GM18498 (cell line): Measurements from ENCODE around the gene FMO1.
"Not testable (repeated sequence)": the region's sequence is repeated elsewhere in the genome, so short reads cannot be mapped to it uniquely, and the experiment has no call there.

ENCODE experiments used
- ATAC-seq: cut with Tn5 transposase; IDR thresholded peaks from one replicate; pipeline ENCODE4 v1.9.1; 2021; ENCODE audit warnings: mild to moderate bottlenecking, moderate library complexity; ENCODE audit not compliant: unreplicated experiment

Gene FMO1

DNA sequence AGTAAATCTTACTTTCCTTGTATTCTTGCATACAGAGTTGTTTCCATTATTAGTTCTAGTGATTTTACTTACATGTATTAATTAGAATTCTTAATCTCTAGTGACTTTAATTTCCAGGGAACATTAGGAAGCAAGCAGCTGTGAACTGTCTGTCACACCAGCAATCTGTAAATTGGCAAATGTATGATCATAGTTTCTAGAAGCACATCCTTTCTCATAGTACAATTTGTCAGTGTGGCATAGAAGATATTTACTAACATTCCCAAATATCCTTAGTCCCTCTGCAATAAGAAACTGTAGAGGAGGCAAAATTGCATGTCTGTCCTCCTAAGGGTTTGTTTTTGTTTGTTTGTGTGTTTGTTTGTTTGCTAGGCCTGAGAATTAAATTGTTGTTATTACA, 17.0 kb upstream of the FMO1 start:
- no peak for ATAC-seq

GRCh38 chr1:171233183-171233582, 15.1 kb upstream of the FMO1 start:
- ATAC-seq: no peak

- ATAC-seq: not testable (repeated sequence)
These were observed 12.1 kb upstream of the FMO1 start for GRCh38 chr1:171236231-171236630.

- ATAC-seq: no peak
These were observed 4.4 kb upstream of the FMO1 start for GRCh38 chr1:171243878-171244277.

DNA sequence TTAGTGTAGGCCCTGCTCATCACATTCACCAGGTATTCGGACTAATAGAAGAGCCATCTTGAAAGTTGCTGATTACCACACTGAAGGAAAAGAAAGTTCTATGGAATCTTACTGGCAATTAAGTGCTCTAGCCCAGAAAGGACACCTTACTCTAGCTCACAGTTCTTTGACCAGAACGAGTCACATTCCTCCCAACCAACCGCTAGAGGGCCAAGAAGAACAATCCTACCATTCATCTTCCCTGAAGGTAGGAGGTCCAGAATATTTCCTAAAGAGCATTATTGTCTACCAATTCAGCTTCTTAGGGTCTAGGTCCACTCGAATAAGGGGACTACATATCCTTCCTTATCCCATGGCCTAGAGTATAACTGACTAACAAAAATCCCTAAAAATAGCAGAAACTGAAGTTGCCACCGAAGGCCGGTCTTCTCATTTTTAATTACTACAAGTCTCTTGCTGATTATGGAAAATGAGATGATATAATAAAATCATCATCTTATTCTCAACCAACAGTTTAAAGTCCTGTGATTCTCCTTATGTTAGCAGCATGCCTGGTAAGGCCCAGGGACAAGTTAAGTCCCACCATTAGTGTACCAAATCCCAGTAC, 2.7 kb upstream of the FMO1 start:
- peak; percentile 85 for ATAC-seq

GRCh38 chr1:171247501-171247900, 793 bp upstream of the FMO1 start:
- no peak for ATAC-seq

GRCh38 chr1:171248841-171249240, 547 bp downstream of the FMO1 start:
- no peak for ATAC-seq

GRCh38 chr1:171250263-171250662, 2.0 kb downstream of the FMO1 start:
- ATAC-seq: no peak

GRCh38 chr1:171251042-171251951, 3.0 kb downstream of the FMO1 start:
- ATAC-seq: peak; percentile 66

DNA sequence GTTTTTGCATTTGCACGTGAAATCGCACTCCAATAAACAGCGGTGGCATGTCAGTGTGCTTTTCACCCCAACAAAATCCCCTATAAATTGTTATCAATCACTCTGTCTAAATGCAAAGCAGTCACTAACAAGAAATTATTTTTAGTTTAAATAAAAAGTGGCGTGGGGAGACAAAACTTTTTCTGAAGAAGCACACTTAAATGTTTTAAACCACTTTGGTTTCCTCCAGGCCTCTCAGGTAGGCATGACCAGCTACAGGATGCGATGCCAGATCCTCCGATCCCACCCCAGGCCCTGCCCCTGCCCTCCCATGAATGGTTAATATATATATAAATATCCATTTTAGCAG, 3.6 kb downstream of the FMO1 start:
- ATAC-seq: no peak

GRCh38 chr1:171252482-171252881, 4.2 kb downstream of the FMO1 start:
- peak; percentile 93 for ATAC-seq

DNA sequence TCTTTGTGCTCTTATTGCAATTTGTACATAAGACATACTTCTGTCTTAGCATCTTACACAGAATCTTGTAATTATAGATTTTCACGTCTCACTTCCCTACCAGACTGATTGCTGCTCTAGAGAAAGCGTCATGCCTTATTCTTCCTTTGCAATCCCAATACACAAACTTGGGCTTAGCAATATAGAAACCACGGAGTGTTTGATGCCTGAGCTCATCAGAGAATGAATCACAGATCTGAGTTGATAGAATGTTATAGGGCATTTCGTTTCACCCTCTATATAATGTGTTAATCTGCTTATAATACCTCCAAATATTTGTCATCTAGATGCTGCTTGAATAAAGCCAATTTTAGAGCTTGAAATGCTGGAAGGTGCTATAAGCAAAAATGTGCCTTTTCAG, 6.6 kb downstream of the FMO1 start:
- ATAC-seq: no peak

DNA sequence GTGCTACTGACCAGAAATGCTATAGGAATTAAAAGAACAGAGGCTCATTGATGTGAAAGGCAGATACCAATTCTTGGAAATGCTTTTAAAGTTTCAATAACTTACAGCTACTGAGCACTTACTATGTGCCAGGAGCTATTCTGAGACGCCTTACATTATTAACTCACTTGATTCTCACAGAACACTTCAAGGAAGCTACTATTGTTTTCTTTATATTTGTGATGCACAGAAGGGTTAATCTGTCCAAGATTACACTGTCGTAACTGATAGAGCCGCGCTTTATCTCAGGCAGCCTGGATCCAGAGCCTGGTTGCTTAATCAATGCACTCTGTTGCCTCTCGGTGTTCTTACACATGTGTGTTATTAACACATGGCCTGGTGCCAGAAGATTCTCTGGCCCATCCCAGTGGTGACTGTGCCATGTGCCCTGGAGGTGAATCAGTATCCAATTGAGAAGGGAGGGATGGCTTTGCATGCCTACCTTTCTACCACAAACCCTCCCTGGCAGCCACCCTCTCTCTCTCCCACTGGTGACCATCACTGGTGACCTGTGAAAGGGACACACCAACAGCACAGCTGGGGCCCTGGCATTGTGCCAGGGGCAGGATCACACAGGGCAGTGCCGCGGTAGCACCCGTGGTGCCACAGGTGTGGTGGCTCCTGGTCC, 8.8 kb downstream of the FMO1 start:
- no peak for ATAC-seq

GRCh38 chr1:171257607-171258076, 9.3 kb downstream of the FMO1 start:
- no peak for ATAC-seq

GRCh38 chr1:171258429-171258828, 10.1 kb downstream of the FMO1 start:
- no peak for ATAC-seq

- no peak for ATAC-seq
These were observed 10.6 kb downstream of the FMO1 start for GRCh38 chr1:171258943-171259342.

DNA sequence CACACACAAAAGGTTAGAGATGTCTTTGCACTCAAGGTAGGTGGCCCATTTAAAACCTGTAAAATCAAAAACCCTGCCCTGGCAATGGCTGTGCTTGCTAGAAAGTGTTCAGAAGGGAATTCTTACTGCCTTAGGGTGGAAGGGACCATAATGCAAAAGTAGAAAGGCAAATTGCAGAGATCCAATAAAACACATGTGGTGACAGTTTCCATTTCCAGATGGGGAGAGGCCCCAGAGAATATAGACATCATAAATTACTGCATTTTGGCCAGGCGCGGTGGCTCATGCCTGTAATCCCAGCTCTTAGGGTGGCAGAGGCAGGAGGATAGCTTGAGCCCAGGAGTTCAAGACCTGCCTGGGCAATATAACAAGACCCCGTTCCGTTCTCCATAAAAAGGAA, 13.0 kb downstream of the FMO1 start:
- ATAC-seq: no peak

- no peak for ATAC-seq
These were observed 15.6 kb downstream of the FMO1 start for GRCh38 chr1:171263901-171264300.

GRCh38 chr1:171265686-171266085, 17.4 kb downstream of the FMO1 start:
- no peak for ATAC-seq

DNA sequence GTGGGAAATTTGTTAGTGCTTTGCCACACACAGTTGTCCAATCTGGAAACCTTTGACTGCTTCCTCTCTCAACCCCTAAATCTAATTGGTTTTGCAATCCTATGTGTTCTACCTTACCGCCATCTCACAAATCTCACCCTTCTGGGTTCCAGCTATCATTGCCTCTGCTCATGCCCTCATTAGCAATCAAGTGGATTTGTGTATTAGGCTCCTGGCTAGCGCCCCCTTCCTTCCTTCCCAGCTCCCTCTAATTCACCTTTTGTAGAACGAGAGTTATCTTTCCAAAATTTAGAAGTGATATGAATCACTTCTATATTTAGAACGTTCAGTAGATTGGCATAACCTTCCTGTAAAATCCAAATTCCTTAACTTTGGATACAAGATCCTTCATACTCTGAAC, 18.6 kb downstream of the FMO1 start:
- ATAC-seq: no peak

GRCh38 chr1:171267391-171267790, 19.1 kb downstream of the FMO1 start:
- no peak for ATAC-seq

- ATAC-seq: no peak
These were observed 22.5 kb downstream of the FMO1 start for GRCh38 chr1:171270806-171271205.
